H1 (cell line): ENCODE results near the gene NRDE2. TPM values are rescaled to one million over a fixed set of nuclear protein-coding genes. Genes with fewer than 3 reads are reported as not detected.

Source experiments
- CBX5 ChIP-seq: fragments of 300-800, 300-1000 bp; sonication (generic); IDR thresholded peaks from 2 replicates; pipeline ENCODE4 v1.7.1; 2016; ENCODE audit warnings: antibody characterized with exemption, low read length, low read depth
- CTCF ChIP-seq, 3 experiments: IDR thresholded peaks; 1 replicate in 2 of 3; 2 replicates in 1 of 3; pipeline versions ENCODE4 v1.5.1 to v1.6.1; 2011; ENCODE audit warnings: low read length in 3 of 3, mild to moderate bottlenecking in 3 of 3, inconsistent platforms in 2 of 3, low read depth in 1 of 3, moderate library complexity in 1 of 3; ENCODE audit not compliant: insufficient read depth in 1 of 3; ENCODE audit errors: control extremely low read depth in 1 of 3
- HDAC2 ChIP-seq, 2 experiments: fragments of 300-600 bp in 1 of 2; sonication (generic) in 1 of 2; IDR thresholded peaks; 2 replicates each; pipeline ENCODE4 v1.6.1; 2011 to 2012; ENCODE audit warnings: low read depth in 2 of 2, low read length in 2 of 2, mild to moderate bottlenecking in 2 of 2, moderate library complexity in 2 of 2, borderline replicate concordance in 1 of 2, inconsistent platforms in 1 of 2
- KDM1A ChIP-seq: fragments of 200-600, 300-600 bp; sonication (generic); IDR thresholded peaks from 2 replicates; pipeline ENCODE4 v1.7.1; 2016; ENCODE audit warnings: mild to moderate bottlenecking, low read length, borderline replicate concordance
- KDM4A ChIP-seq: IDR thresholded peaks from one replicate; pipeline ENCODE4 v1.7.1; 2012; ENCODE audit warnings: low read depth, mild to moderate bottlenecking, moderate library complexity, low read length, inconsistent platforms; ENCODE audit not compliant: severe bottlenecking
- KDM5A ChIP-seq: fragments of 200-600 bp; IDR thresholded peaks from 2 replicates; pipeline ENCODE4 v1.7.1; 2012; ENCODE audit warnings: mild to moderate bottlenecking, low read length, inconsistent platforms, mixed read lengths
- MAFK ChIP-seq: IDR thresholded peaks from 2 replicates; pipeline ENCODE4 v1.6.1; 2012; ENCODE audit warnings: low read depth, mild to moderate bottlenecking, improper control_type of control experiment, low read length
- MAX ChIP-seq: IDR thresholded peaks from 2 replicates; pipeline ENCODE4 v1.6.1; 2012; ENCODE audit warnings: inconsistent platforms
- PHF8 ChIP-seq: fragments of 200-600 bp; sonication (generic); conservative IDR thresholded peaks from 2 replicates; pipeline ENCODE4 v1.7.1; 2012; ENCODE audit warnings: low read depth, mild to moderate bottlenecking, inconsistent platforms, low read length, moderate library complexity
- POLR2A ChIP-seq, 2 experiments: IDR thresholded peaks; 1 replicate in 1 of 2; 2 replicates in 1 of 2; pipeline ENCODE4 v1.6.1; 2011; ENCODE audit warnings: low read depth in 2 of 2, low read length in 2 of 2, mild to moderate bottlenecking in 2 of 2; ENCODE audit errors: control extremely low read depth in 1 of 2
- SAP30 ChIP-seq: fragments of 300-600 bp; sonication (generic); IDR thresholded peaks from 2 replicates; pipeline ENCODE4 v1.7.1; 2012; ENCODE audit warnings: low read length, moderate library complexity, mild to moderate bottlenecking, inconsistent platforms; ENCODE audit not compliant: insufficient read depth, insufficient replicate concordance
- SIN3A ChIP-seq, 2 experiments: IDR thresholded peaks in 1 of 2; conservative IDR thresholded peaks in 1 of 2; 2 replicates each; pipeline ENCODE4 v1.6.1; 2011 to 2012; ENCODE audit warnings: low read length in 2 of 2, improper control_type of control experiment in 1 of 2, low read depth in 1 of 2, mild to moderate bottlenecking in 1 of 2
- SIX5 ChIP-seq: IDR thresholded peaks from 2 replicates; pipeline ENCODE4 v1.6.1; 2011; ENCODE audit warnings: mild to moderate bottlenecking, low read depth, low read length
- SP1 ChIP-seq: IDR thresholded peaks from 2 replicates; pipeline ENCODE4 v1.6.1; 2011; ENCODE audit warnings: low read depth, low read length
- SP4 ChIP-seq: IDR thresholded peaks from 2 replicates; pipeline ENCODE4 v1.6.1; 2012; ENCODE audit warnings: low read length, inconsistent platforms
- TAF7 ChIP-seq: optimal IDR thresholded peaks from 2 replicates; pipeline ENCODE3; 2011; ENCODE audit warnings: low read depth, mild to moderate bottlenecking, inconsistent platforms, low read length, moderate library complexity, borderline replicate concordance
- TBP ChIP-seq: IDR thresholded peaks from 2 replicates; pipeline ENCODE4 v1.6.1; 2011; ENCODE audit warnings: low read depth, low read length, improper control_type of control experiment
- USF2 ChIP-seq: IDR thresholded peaks from 2 replicates; pipeline ENCODE4 v1.6.1; 2011; ENCODE audit warnings: low read length, improper control_type of control experiment
- YY1 ChIP-seq: IDR thresholded peaks from 2 replicates; pipeline ENCODE4 v1.6.1; 2011; ENCODE audit warnings: low read depth, mild to moderate bottlenecking, low read length
- polyA plus RNA-seq, 7 experiments: library from polyadenylated mRNA; depleted of rRNA in 3 of 7; stranded (reverse) in 5 of 7; unstranded in 2 of 7; fragments of >200 nt in 5 of 7; fragments of 200-250 nt in 2 of 7; gene quantifications; 1 replicate in 5 of 7; 2 replicates in 1 of 7; 4 replicates in 1 of 7; pipeline versions ENCODE4 v1.2.1 to v1.2.3, GENCODE V29; 2011 to 2013; ENCODE audit warnings: missing spikeins in 2 of 7, mixed read lengths in 2 of 7
- total RNA-seq: library from RNA; stranded (reverse); fragmentation: NEBNext Ultra II Directional; extraction: Animal tissue kit (Norgen Biotek cat#: 25700); gene quantifications from 2 replicates; pipeline ENCODE4 v1.2.1, GENCODE V29; 2021

The NRDE2 gene
- total and polyA plus RNA-seq, 2 of the 8 experiments (the other 6 are each of a cell fraction or from before 2014, with no cell fraction given): 4.9 to 12.1 TPM

- TF ChIP-seq KDM4A: peak; percentile 77
- TF ChIP-seq SAP30: no peak
- peak; percentile 64 to 91 for TF ChIP-seq POLR2A (IDR thresholded peaks at IDR 0.05; ENCODE audit: control extremely low read depth in 1 of 2, low read depth in 2 of 2, low read length in 2 of 2)
- 0 out of 4 replicates have a peak, but pooled peaks of 1 of the 2 experiments have one; percentile 45 for TF ChIP-seq SIN3A (conservative IDR thresholded peaks at IDR 0.05 in 1 of 2, IDR thresholded peaks at IDR 0.05 in 1 of 2; ENCODE audit: low read depth in 1 of 2, low read length in 2 of 2)
- peak; percentile 93 for TF ChIP-seq KDM1A
- TF ChIP-seq MAFK: no peak
- TF ChIP-seq SIX5: peak; percentile 31; the same call in 1 of the 2 replicates
- peak; percentile 87 for TF ChIP-seq YY1
- no peak for TF ChIP-seq CBX5
- peak; percentile 88 for TF ChIP-seq PHF8
- TF ChIP-seq TAF7: peak; percentile 71
- no peak for TF ChIP-seq CTCF (IDR thresholded peaks at IDR 0.05; ENCODE audit: control extremely low read depth in 1 of 3, insufficient read depth in 1 of 3, low read depth in 1 of 3, low read length in 3 of 3)
- 0 out of 4 replicates have a peak, but pooled peaks of 1 of the 2 experiments have one; percentile 70 for TF ChIP-seq HDAC2 (IDR thresholded peaks at IDR 0.05; ENCODE audit: borderline replicate concordance in 1 of 2, low read depth in 2 of 2, low read length in 2 of 2)
- TF ChIP-seq USF2: no peak
- TF ChIP-seq MAX: 0 out of 2 replicates have a peak, but pooled peaks have one; percentile 8
- no peak for TF ChIP-seq KDM5A
- TF ChIP-seq SP4: peak; percentile 37; the same call in 1 of the 2 replicates
- no peak; the same call in none of the 2 replicates for TF ChIP-seq TBP
- no peak for TF ChIP-seq SP1
Measured at GRCh38 chr14:90331497-90332270, at the start of gene NRDE2 (continued).
